Mucosa of descending colon (tissue), 3 donors: Measurements from ENCODE around the gene LIG3. TPM values are rescaled to one million over a fixed set of nuclear protein-coding genes. Genes with fewer than 3 reads are reported as not detected.

Experiments
- ATAC-seq: fragments of 200-7000 bp; cut with Tn5 transposase; one replicate; pipeline ENCODE4 v1.9.1; 2020; ENCODE audit warnings: mild to moderate bottlenecking, moderate library complexity
- DNase-seq, 3 donors: peaks; one replicate each; pipeline ENCODE4 v3.0.0-alpha.2; 2020
- H3K36me3 ChIP-seq: fragments of 200-600 bp; one replicate; pipeline ENCODE4 v1.8.0; 2021; ENCODE audit warnings: low read depth, mild to moderate bottlenecking
- H3K4me1 ChIP-seq: fragments of 200-600 bp; one replicate; pipeline ENCODE4 v1.8.0; 2021; ENCODE audit warnings: low read depth, mild to moderate bottlenecking
- H3K4me3 ChIP-seq: fragments of 200-600 bp; one replicate; pipeline ENCODE4 v1.8.0; 2021; ENCODE audit warnings: mild to moderate bottlenecking
- H3K9me3 ChIP-seq: fragments of 200-600 bp; one replicate; pipeline ENCODE4 v1.8.0; 2021; ENCODE audit warnings: mild to moderate bottlenecking
- intact Hi-C, 2 donors: fragments of 100-400 bp; cut with DNase I in 1 of 2; cut with micrococcal nuclease in 1 of 2; formaldehyde crosslinking; loops; one replicate each; pipeline versions ENCODE4 v1.11.0 to v1.11.1; 2022; cut with DNase I, micrococcal nuclease
- total RNA-seq, 3 donors: library from RNA; stranded (reverse); fragmentation: NEBNext Ultra II Directional in 2 of 3; extraction: Animal tissue kit (Norgen Biotek cat#: 25700) in 2 of 3; gene quantifications; one replicate each; pipeline versions ENCODE4 v1.2.1 to v1.2.4, GENCODE V29; 2021 to 2023
- TF ChIP-seq, protein P1 (sequence below): fragments of 200-600 bp; IDR thresholded peaks from one replicate; pipeline ENCODE4 v1.8.0; 2022; ENCODE audit warnings: antibody characterized with exemption, mild to moderate bottlenecking
- donor health status: DM: no; HTN: no; CAD: no; lungs with moderate emphysema.
- donor health status: DM: no; HTN: no; CAD: no.
- donor health status: DM: no; HTN: yes; CAD: no.

Gene LIG3
- total RNA-seq, 3 donors from 2014 or later: 29.4 to 48.9 (median 35.3) TPM

GRCh38 chr17:34974794-34975785 lies 5.2 kb upstream of the LIG3 start:
- Histone ChIP-seq H3K36me3 (no peaks in the 10 kb centered on the region), H3K9me3 (no peaks in the 10 kb centered on the region), H3K4me3 (no peak overlapping the region), H3K4me1 (peaks cover 4% of the 10 kb centered on the region)
- TF ChIP-seq, protein P1, sequence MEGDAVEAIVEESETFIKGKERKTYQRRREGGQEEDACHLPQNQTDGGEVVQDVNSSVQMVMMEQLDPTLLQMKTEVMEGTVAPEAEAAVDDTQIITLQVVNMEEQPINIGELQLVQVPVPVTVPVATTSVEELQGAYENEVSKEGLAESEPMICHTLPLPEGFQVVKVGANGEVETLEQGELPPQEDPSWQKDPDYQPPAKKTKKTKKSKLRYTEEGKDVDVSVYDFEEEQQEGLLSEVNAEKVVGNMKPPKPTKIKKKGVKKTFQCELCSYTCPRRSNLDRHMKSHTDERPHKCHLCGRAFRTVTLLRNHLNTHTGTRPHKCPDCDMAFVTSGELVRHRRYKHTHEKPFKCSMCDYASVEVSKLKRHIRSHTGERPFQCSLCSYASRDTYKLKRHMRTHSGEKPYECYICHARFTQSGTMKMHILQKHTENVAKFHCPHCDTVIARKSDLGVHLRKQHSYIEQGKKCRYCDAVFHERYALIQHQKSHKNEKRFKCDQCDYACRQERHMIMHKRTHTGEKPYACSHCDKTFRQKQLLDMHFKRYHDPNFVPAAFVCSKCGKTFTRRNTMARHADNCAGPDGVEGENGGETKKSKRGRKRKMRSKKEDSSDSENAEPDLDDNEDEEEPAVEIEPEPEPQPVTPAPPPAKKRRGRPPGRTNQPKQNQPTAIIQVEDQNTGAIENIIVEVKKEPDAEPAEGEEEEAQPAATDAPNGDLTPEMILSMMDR: no peak
- no peak for DNase-seq
- no peak for ATAC-seq
- intact Hi-C loops: no loop called here

GRCh38 chr17:34979153-34979552 lies 1.2 kb upstream of the LIG3 start:
- no peak for ATAC-seq
- intact Hi-C loops: no loop called here
- Histone ChIP-seq H3K9me3 (no peaks in the 10 kb centered on the region), H3K4me1 (peaks cover 16% of the 10 kb centered on the region), H3K4me3 (no peak overlapping the region), H3K36me3 (no peaks in the 10 kb centered on the region)
- no peak for DNase-seq
- TF ChIP-seq, protein P1: no peak

- Histone ChIP-seq H3K36me3 (no peaks in the 10 kb centered on the region), H3K9me3 (no peaks in the 10 kb centered on the region), H3K4me3 (no peak overlapping the region), H3K4me1 (peaks cover 16% of the 10 kb centered on the region)
- ATAC-seq (no peak), DNase-seq (no peak)
- TF ChIP-seq, protein P1: no peak
- intact Hi-C loops: no loop called here
Measured at GRCh38 chr17:34979650-34980352, 511 bp upstream of the LIG3 start.

- no peaks in the 10 kb centered on the region for H3K36me3 ChIP-seq
- H3K9me3 ChIP-seq: no peaks in the 10 kb centered on the region
- DNase-seq (peak; percentile 75 to 86 (median 86)), ATAC-seq (peak; percentile 93)
- intact Hi-C loops: no loop called here
- TF ChIP-seq, protein P1: no peak
- peaks cover 16% of the 10 kb centered on the region for H3K4me1 ChIP-seq
- peak overlapping the region; percentile 62 for H3K4me3 ChIP-seq
Measured at GRCh38 chr17:34980681-34981537, 597 bp downstream of the LIG3 start.

- no peak for ATAC-seq
Measured at GRCh38 chr17:34981538-34982241, 1.4 kb downstream of the LIG3 start.

More at GRCh38 chr17:34981538-34982241, 1.4 kb downstream of the LIG3 start:
- H3K9me3 ChIP-seq: no peaks in the 10 kb centered on the region
- no peak for DNase-seq
- no peaks in the 10 kb centered on the region for H3K36me3 ChIP-seq
- intact Hi-C loops: no loop called here
- no peak overlapping the region for H3K4me3 ChIP-seq
- H3K4me1 ChIP-seq: peaks cover 16% of the 10 kb centered on the region
- TF ChIP-seq, protein P1: no peak
